Lower lobe of right lung (tissue), 2 donors: ENCODE results near the gene LMTK2. TPM values are rescaled to one million over a fixed set of nuclear protein-coding genes. Genes with fewer than 3 reads are reported as not detected.

Experiments
- ATAC-seq, 2 donors: fragments of 200-7000 bp; cut with Tn5 transposase; one replicate each; pipeline ENCODE4 v1.9.1; 2020 to 2022; ENCODE audit warnings: mild to moderate bottlenecking in 2 of 2, moderate library complexity in 2 of 2
- DNase-seq: peaks from one replicate; pipeline ENCODE4 v3.0.0-alpha.2; 2020
- H3K27ac ChIP-seq: fragments of 200-600 bp; one replicate; pipeline ENCODE4 v1.8.0; 2022
- H3K27me3 ChIP-seq: fragments of 200-600 bp; one replicate; pipeline ENCODE4 v1.8.0; 2022; ENCODE audit warnings: low read depth
- H3K36me3 ChIP-seq: fragments of 200-600 bp; one replicate; pipeline ENCODE4 v1.8.0; 2022; ENCODE audit warnings: mild to moderate bottlenecking
- H3K4me1 ChIP-seq: fragments of 200-600 bp; one replicate; pipeline ENCODE4 v1.8.0; 2022
- H3K4me3 ChIP-seq: fragments of 200-600 bp; one replicate; pipeline ENCODE4 v1.8.0; 2022; ENCODE audit warnings: mild to moderate bottlenecking
- H3K9me3 ChIP-seq: fragments of 200-600 bp; one replicate; pipeline ENCODE4 v1.8.0; 2022
- intact Hi-C: fragments of 100-400 bp; cut with DNase I; formaldehyde crosslinking; loops from one replicate; pipeline ENCODE4 v1.11.0; 2022
- total RNA-seq: library from RNA; stranded (reverse); fragmentation: NEBNext Ultra II Directional; extraction: Animal tissue kit (Norgen Biotek cat#: 25700); gene quantifications from one replicate; pipeline ENCODE4 v1.2.1, GENCODE V29; 2021
- TF ChIP-seq, protein P1 (sequence below): fragments of 200-600 bp; IDR thresholded peaks from one replicate; pipeline ENCODE4 v1.8.0; 2022; ENCODE audit warnings: antibody characterized with exemption, mild to moderate bottlenecking
- donor health status: DM: no; HTN: yes; CAD: no; lungs with severe emphysema.

Gene LMTK2
- total RNA-seq, 1 donor from 2014 or later, result 24.5 TPM

DNA sequence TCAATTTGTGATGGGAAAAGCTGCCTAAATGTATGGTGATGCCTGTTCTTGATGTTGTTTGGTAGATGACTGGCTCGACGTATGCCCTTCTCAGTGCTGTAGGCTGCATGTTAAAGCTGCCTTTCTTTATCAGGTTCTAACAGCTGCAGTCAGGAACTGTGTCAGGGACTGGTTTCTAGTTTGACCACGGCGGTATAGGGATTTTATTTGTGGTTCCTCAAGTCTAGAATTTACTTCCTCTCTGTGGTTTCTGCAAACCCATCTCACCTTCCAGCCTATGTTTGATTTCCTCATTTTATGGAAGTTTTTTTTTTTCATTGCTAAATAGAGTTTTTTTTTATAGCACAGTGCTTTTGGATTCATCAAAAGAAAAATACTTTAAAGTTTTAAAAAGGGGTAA is 26.5 kb downstream of the LMTK2 start:
- Histone ChIP-seq H3K27ac (no peak overlapping the region), H3K4me3 (no peak overlapping the region), H3K9me3 (no peaks in the 10 kb centered on the region), H3K27me3 (no peaks in the 10 kb centered on the region), H3K4me1 (peaks cover 74% of the 10 kb centered on the region), H3K36me3 (no peaks in the 10 kb centered on the region)
- intact Hi-C loops, result no loop called here
- no peak for DNase-seq
- peak; percentile 35 to 54 for ATAC-seq
- TF ChIP-seq, protein P1, sequence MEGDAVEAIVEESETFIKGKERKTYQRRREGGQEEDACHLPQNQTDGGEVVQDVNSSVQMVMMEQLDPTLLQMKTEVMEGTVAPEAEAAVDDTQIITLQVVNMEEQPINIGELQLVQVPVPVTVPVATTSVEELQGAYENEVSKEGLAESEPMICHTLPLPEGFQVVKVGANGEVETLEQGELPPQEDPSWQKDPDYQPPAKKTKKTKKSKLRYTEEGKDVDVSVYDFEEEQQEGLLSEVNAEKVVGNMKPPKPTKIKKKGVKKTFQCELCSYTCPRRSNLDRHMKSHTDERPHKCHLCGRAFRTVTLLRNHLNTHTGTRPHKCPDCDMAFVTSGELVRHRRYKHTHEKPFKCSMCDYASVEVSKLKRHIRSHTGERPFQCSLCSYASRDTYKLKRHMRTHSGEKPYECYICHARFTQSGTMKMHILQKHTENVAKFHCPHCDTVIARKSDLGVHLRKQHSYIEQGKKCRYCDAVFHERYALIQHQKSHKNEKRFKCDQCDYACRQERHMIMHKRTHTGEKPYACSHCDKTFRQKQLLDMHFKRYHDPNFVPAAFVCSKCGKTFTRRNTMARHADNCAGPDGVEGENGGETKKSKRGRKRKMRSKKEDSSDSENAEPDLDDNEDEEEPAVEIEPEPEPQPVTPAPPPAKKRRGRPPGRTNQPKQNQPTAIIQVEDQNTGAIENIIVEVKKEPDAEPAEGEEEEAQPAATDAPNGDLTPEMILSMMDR, result no peak

DNA sequence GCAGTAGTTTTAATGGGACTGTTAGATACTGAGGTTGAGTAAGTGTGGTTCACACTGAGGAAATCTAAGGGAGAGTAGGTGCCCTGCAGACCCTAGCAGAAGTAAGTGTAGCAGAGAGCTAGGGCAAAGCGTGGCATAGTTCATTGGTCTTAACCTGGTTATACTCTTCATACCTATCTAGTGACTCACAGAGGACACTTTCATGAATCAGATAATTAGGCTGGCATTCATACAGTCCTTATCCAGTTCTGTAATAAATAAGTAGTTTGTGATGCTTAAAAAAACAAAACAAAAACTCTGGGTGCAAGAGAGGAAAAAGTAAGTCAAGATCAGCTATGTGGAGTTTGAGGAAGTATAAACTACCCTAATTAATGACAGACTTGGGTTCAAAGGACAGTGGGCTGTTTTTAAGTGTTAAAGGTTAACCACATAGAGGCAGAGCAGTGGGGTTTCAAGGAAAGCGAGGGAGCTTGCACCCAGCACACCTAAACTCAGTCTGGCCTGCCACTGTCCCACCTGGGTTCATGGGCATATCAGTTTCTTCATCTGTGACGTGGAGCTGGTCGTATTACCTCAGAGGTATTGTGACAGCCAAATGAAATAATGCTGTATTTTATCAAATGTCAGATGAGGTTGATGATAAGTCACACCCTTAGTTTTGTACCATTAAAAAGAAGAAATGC is 27.1 kb downstream of the LMTK2 start:
- intact Hi-C loops, result no loop called here
- peak in 1 of 2 donors; percentile 28 for ATAC-seq
- Histone ChIP-seq H3K4me1 (peaks cover 77% of the 10 kb centered on the region), H3K27ac (no peak overlapping the region), H3K36me3 (no peaks in the 10 kb centered on the region), H3K9me3 (no peaks in the 10 kb centered on the region), H3K27me3 (no peaks in the 10 kb centered on the region), H3K4me3 (no peak overlapping the region)
- TF ChIP-seq, protein P1, result no peak
- DNase-seq, result no peak

DNA sequence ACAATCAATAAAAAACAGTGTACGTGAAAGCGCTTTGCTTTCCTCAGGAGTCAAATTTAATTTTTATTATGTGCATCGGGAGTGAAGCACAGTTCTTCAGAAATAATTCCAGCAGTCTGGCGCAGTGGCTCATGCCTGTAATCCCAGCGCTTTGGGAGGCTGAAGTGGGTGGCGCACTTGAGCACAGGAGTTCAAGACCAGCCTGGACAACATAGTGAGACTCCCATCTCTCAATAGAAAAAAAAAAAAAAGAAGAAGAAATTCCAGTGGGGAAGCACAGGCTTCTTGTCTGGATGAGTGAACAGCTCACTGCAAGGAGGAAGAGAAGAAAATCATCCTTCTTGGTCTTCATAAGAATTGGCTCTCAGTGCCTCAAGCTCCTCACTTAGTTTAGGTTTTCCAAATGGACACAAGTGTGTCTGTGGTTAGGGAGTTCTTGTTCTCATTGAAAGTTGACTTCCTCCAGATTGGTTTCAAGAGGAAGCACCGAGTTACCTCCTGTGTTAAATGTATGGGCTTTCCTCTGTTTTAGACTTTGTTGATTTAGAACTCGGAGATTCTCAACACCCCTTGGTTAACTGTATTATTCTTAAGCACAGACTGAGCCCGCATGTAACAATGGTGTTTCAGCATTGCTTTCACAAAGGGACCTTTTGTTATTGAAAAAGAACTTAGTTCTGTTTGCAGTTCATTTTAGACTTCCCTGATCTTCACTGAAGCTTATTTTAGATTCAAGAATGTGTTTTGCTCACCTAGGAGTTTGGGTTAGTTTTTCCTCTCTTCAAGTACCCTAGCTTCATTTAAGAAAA is 28.0 kb downstream of the LMTK2 start:
- Histone ChIP-seq H3K27me3 (no peaks in the 10 kb centered on the region), H3K9me3 (no peaks in the 10 kb centered on the region), H3K27ac (no peak overlapping the region), H3K4me1 (peaks cover 77% of the 10 kb centered on the region), H3K36me3 (peaks cover 8% of the 10 kb centered on the region), H3K4me3 (no peak overlapping the region)
- DNase-seq, result no peak
- TF ChIP-seq, protein P1, result no peak
- no peak for ATAC-seq
- intact Hi-C loops, result no loop called here

DNA sequence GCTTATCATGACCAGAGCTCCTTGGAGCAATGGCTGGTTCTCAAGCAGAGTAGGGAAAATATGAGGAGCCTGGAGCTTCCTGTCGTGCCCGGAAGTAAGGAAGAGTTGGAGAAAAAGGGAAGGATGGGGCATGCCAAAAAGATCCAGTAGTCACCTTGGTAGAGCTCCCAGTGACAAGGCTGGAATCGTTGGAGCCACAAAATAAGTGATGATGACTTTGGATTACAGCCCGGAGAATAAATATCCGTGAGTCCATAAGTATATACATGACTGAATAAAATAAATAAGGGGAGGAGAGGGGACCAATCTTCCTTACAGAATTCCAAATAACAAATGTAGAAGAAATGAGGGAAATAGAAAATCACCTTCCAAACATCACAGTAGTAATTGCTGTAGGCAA is 29.3 kb downstream of the LMTK2 start:
- Histone ChIP-seq H3K27ac (no peak overlapping the region), H3K9me3 (no peaks in the 10 kb centered on the region), H3K4me1 (peaks cover 73% of the 10 kb centered on the region)

DNA sequence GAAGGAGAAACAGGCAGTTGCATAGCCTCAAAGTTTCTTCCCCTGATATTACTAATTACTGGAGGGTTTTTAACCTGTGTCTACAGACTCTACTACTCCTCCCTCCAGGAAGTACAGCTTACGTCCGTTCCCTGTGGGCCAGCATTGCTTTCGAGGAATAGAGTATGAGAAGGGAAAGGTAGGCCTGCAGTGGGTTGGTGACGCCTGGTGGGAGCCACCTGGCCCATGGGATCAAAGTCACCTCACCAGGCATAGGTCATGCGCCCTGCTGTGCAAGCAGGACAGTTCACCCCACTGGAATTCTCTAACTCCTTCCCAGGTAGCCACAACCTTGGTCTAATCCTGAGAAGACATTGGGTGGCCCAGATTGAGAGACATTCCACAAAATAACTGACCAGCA is 29.8 kb downstream of the LMTK2 start:
- intact Hi-C loops, result no loop called here
- Histone ChIP-seq H3K36me3 (peaks cover 11% of the 10 kb centered on the region), H3K9me3 (no peaks in the 10 kb centered on the region), H3K27ac (no peak overlapping the region), H3K27me3 (no peaks in the 10 kb centered on the region), H3K4me1 (peaks cover 68% of the 10 kb centered on the region), H3K4me3 (no peak overlapping the region)
- DNase-seq (no peak), ATAC-seq (no peak)
- TF ChIP-seq, protein P1, result no peak

More for the DNA sequence above, 29.3 kb downstream of the LMTK2 start:
- intact Hi-C loops, result no loop called here
- ATAC-seq (no peak), DNase-seq (no peak)
- no peak overlapping the region for H3K4me3 ChIP-seq
- TF ChIP-seq, protein P1, result no peak
- no peaks in the 10 kb centered on the region for H3K27me3 ChIP-seq
- H3K36me3 ChIP-seq, result peaks cover 9% of the 10 kb centered on the region
